Stimulated activated naive CD8-positive, alpha-beta T cell treated with anti-CD3 and anti-CD28 coated beads, Interleukin-15, amount 100 ng/mL, for 72 hours (primary cell): ENCODE results near the gene ERN1.

Experiments used
- ATAC-seq: fragments of 150-1000 bp; cut with Tn5 transposase; 2 replicates; pipeline ENCODE4 v1.10.0; 2021; ENCODE audit warnings: mild to moderate bottlenecking, moderate library complexity
- DNase-seq, 2 donors: peaks; one replicate each; pipeline ENCODE4 v3.0.0; 2021 to 2022
- H3K27ac Mint-ChIP-seq, 2 donors: one replicate each; pipeline ENCODE4 v1.8.0; 2022; ENCODE audit warnings: mild to moderate bottlenecking in 2 of 2, mixed read lengths in 2 of 2, moderate library complexity in 2 of 2
- H3K27me3 Mint-ChIP-seq: one replicate; pipeline ENCODE4 v1.8.0; 2022; ENCODE audit warnings: mixed read lengths
- H3K4me1 Mint-ChIP-seq: one replicate; pipeline ENCODE4 v1.8.0; 2022; ENCODE audit warnings: mild to moderate bottlenecking, mixed read lengths
- H3K4me3 Mint-ChIP-seq, 2 donors: one replicate each; pipeline ENCODE4 v1.8.0; 2022; ENCODE audit warnings: mild to moderate bottlenecking in 2 of 2, mixed read lengths in 2 of 2, moderate library complexity in 1 of 2
- H3K9me3 Mint-ChIP-seq, 2 donors: one replicate each; pipeline ENCODE4 v1.8.0; 2022; ENCODE audit warnings: mixed read lengths in 2 of 2

Gene ERN1

DNA sequence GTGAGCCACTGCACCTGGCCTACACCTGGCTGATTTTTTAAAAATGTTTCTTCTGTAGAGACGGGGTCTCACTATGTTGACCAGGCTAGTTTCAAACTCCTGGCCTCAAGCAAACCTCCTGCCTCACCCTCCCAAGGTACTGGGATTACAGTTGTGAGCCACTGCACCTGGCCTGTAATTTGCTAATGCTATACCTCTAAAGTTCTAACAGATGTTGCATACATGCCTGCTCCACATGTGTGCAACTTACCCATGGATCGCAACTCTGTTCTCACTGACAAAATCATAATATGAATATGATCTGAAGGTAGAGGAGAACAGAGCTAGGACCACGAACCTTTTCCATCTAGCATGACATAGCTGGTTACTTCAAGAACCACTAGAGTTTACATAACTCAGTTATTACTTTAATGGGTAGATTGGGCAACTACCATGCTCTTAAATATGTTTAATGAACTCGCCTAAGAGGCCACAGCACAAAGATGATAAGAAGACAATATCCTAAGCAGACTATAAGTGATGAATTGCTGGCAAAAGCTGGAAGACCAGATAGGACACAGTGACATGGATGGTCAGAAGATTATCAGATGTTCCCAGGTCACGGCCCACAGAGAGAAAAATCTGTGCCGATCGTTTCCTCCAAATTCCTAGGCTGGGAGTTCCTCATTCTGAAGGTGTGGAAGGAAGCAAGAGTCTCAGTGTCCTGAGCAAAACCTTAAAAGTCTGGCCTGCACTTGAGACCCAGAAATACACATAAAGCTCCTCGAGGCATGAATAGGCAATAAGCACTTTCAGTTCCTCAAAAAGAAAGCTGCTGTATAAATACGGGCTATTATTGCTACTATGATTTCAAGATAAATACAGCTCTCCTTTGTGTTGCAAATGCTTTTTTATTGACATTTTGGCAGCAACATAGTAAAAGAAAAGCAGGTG is 55.9 kb downstream of the ERN1 start:
- ATAC-seq (no peak), DNase-seq (no peak)
- no peaks in the 10 kb centered on the region for H3K27me3 Mint-ChIP-seq
- no peak overlapping the region for H3K27ac Mint-ChIP-seq
- peaks cover 18% of the 10 kb centered on the region for H3K4me1 Mint-ChIP-seq
- peaks cover 7 to 14% of the 10 kb centered on the region in 2 donors for H3K9me3 Mint-ChIP-seq
- no peak overlapping the region for H3K4me3 Mint-ChIP-seq

DNA sequence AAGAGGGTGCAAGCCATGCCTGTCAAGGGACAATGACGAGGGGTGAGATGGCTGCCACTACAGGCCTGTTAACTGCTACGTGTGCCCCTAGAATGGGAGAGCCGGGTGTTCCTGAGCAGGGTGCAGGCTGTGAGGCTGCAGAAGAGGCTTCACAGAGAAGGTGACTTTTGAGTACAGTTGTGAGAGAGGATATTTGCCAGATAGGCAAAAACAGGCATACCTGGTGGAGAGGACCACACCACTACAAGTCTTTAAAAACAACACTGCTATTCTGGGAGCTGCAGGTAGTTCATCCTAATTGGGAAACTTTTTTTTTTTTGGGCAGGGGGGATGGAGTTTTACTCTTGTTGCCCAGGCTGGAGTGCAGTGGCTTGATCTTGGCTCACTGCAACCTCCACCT is 58.8 kb downstream of the ERN1 start:
- Mint-ChIP-seq H3K27me3 (no peaks in the 10 kb centered on the region), H3K4me1 (peaks cover 27% of the 10 kb centered on the region), H3K4me3 (no peak overlapping the region), H3K27ac (peak overlapping the region in 1 of 2 donors; percentile 32), H3K9me3 (peaks cover 15 to 19% of the 10 kb centered on the region in 2 donors)
- ATAC-seq (no peak), DNase-seq (no peak)

- no peak overlapping the region for H3K27ac Mint-ChIP-seq
- no peak for ATAC-seq
- no peak overlapping the region for H3K4me3 Mint-ChIP-seq
These were observed 59.7 kb downstream of the ERN1 start for GRCh38 chr17:64070213-64070612.

DNA sequence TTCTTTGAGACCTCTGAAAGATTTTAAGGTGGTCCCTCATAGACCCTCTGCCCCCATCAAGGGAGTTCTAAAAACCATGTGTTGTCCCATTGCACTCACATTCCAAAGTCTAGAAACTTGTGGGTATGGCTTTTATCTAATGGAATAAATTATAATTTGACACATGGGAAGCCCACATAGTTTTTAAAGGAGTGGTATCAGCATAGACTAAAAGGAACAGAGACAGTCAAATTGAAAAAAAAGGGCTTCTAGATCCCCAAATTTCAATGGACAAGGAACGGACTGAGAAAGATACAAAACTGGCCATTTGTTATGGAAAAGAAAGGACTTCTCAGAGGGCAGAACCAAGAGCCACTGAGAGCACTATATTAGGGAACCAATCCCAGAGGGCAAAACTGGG is 60.8 kb downstream of the ERN1 start:
- Mint-ChIP-seq H3K27ac (no peak overlapping the region), H3K27me3 (no peaks in the 10 kb centered on the region), H3K9me3 (peaks cover 15 to 19% of the 10 kb centered on the region in 2 donors), H3K4me1 (peaks cover 31% of the 10 kb centered on the region), H3K4me3 (no peak overlapping the region)
- no peak for DNase-seq
- no peak for ATAC-seq

More at GRCh38 chr17:64070213-64070612, 59.7 kb downstream of the ERN1 start:
- DNase-seq = no peak
- Mint-ChIP-seq H3K4me1 (peaks cover 24% of the 10 kb centered on the region), H3K9me3 (peaks cover 15 to 19% of the 10 kb centered on the region in 2 donors), H3K27me3 (no peaks in the 10 kb centered on the region)

DNA sequence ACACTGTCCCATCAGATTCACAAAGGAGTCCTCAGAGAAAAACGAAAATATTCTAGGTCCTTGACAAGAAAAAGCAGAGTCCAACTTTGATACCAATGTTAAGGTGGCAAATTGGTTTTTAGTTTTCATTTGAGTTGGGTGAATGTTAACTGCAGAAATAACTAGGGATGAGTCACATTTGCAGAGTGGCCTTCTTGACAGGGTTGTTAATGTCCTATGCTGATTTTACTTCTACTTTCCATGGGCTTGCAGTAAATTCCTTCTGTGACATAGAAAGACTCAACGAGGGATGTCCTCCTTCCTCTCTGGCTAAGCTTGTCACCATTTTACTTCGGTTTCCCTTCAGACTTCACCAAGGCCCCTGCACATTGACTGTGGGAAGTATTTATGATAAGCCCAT is 62.3 kb downstream of the ERN1 start:
- H3K4me3 Mint-ChIP-seq = no peak overlapping the region
- ATAC-seq (no peak), DNase-seq (no peak)
- no peaks in the 10 kb centered on the region for H3K27me3 Mint-ChIP-seq
- peaks cover 46% of the 10 kb centered on the region for H3K4me1 Mint-ChIP-seq
- H3K9me3 Mint-ChIP-seq = peaks cover 15 to 19% of the 10 kb centered on the region in 2 donors
- H3K27ac Mint-ChIP-seq = peak overlapping the region in 1 of 2 donors; percentile 68

GRCh38 chr17:64066716-64067115 is 63.2 kb downstream of the ERN1 start:
- ATAC-seq = no peak
- peak overlapping the region in 1 of 2 donors; percentile 19 for H3K27ac Mint-ChIP-seq
- H3K27me3 Mint-ChIP-seq = no peaks in the 10 kb centered on the region
- DNase-seq = no peak
- peaks cover 15 to 19% of the 10 kb centered on the region in 2 donors for H3K9me3 Mint-ChIP-seq
- H3K4me3 Mint-ChIP-seq = peak overlapping the region in 1 of 2 donors; percentile 61
- peaks cover 53% of the 10 kb centered on the region for H3K4me1 Mint-ChIP-seq

DNA sequence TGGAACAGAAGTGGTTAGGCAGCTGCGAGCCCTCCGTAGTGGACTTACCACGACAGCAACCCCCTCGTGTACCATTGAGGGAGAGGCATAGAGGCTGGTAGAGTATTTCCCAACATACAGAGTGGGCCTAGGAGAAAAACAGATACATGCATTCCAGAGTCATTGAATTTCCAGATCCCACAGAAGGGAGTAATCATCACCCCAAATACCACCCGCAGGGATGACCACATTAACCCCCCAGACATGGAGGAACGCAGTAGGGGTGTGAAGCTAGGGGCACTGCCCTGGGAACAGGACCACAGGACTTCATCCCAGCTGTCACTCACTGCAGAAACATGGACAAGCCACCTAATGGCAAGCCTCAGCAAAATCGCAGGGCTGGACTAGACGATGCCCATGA is 64.8 kb downstream of the ERN1 start:
- H3K4me3 Mint-ChIP-seq = no peak overlapping the region
- no peak overlapping the region for H3K27ac Mint-ChIP-seq
- peaks cover 12 to 15% of the 10 kb centered on the region in 2 donors for H3K9me3 Mint-ChIP-seq
- peaks cover 69% of the 10 kb centered on the region for H3K4me1 Mint-ChIP-seq
- H3K27me3 Mint-ChIP-seq = no peaks in the 10 kb centered on the region
- DNase-seq (no peak), ATAC-seq (no peak)

DNA sequence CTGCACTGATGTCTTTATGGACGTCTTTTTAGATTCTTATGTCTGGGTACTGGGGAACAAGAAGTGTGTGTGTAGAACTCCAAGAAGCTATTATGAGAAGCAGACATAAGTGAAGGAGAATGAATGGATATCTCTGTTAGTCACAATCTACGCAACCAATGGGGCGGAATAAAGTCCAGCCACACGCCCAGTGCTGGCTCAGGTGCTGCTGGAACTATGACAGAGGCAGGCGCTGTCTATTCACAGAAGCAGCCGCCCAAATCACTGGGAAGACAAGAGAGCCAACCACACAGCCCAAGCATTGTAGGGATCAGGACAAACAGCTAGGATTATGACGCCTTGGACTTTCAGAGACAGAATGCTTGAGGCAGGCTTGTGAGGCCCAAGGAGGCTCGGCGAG is 65.6 kb downstream of the ERN1 start:
- no peak for DNase-seq
- Mint-ChIP-seq H3K27ac (no peak overlapping the region), H3K27me3 (no peaks in the 10 kb centered on the region), H3K4me1 (peaks cover 77% of the 10 kb centered on the region), H3K9me3 (peaks cover 4 to 7% of the 10 kb centered on the region in 2 donors), H3K4me3 (no peak overlapping the region)
- no peak for ATAC-seq

DNA sequence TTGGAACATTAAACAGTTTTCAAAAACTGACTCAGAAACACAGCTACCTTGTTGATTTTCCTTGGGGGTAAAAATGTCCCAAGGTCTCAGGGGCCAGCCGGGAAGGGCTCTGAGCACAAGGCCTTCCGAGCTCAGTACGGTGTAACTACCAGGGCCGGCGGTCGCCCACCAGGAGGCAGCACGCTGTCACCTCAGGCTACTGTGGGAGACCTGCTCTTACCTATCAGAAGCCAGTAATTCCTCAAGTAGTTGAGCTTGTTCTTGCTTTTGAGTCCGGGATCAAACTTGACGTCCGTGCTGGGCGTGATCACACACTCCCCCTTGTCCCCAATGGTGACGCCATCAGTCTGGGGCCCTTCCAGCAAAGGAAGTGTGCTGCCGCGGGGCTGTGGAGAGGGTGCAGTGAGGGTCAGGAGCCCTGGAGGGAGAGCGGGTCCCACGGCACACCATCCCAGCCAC is 66.1 kb downstream of the ERN1 start:
- Mint-ChIP-seq H3K4me3 (peak overlapping the region in 1 of 2 donors; percentile 28), H3K27me3 (no peaks in the 10 kb centered on the region), H3K27ac (peak overlapping the region in 1 of 2 donors; percentile 59), H3K4me1 (peaks cover 79% of the 10 kb centered on the region), H3K9me3 (peaks cover 4 to 6% of the 10 kb centered on the region in 2 donors)
- ATAC-seq (peak; percentile 59), DNase-seq (peak; percentile 28 to 40)

DNA sequence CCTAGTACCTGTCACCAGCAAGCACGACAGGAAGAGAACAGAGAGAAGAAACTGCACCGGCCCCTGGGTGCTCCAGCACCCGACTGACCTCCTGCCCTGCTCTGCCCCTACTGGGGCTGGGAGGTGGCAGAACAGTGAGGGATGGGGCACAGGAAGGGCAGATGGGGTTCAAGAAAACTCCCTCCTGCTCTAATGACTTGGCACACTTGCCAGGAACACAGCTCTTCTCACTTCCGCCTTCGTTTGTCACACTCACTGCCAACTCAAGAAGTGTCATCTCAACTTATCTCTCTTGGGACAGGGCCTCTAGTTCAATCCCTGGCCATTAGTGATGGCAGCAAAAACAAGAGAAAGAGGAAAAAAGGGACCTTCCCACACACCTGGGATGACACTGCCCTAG is 66.9 kb downstream of the ERN1 start:
- ATAC-seq (no peak), DNase-seq (no peak)
- Mint-ChIP-seq H3K4me3 (no peak overlapping the region), H3K27me3 (no peaks in the 10 kb centered on the region), H3K9me3 (no peaks in the 10 kb centered on the region), H3K27ac (peak overlapping the region; percentile 4 to 55), H3K4me1 (peaks cover 83% of the 10 kb centered on the region)

DNA sequence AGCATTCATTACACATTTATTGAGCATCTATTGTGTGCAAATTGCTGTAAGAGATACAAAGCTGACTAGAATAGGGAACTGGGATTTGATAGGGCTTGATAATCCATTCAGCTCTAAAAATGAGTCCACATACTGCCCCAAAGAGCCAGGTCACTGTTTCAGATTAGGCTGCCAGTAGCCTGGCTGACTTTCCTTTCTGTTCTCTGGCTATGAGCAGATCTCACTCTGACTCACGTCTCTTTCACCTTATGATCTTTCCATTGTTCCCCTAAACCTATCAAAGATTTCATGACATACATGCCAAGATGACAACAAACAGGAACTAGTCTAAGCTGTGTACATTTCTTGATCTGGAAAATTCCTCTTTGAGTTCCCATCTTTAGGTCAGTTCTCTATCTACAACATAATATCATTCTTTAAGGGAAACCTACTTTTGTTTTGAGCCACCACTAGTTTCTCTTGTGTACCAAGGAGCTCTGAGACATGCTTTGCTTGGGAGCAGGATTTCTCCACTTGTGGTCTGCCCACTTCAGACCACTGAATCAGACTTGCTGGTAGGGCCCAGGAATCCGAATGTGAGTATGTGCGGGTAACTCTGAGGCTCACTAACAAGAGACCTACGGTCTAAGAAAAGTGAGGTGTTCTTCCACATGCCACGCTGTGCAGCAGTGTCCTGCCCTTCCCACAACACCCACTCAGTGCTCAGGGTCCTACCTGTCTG is 68.6 kb downstream of the ERN1 start:
- Mint-ChIP-seq H3K27me3 (no peaks in the 10 kb centered on the region), H3K27ac (peak overlapping the region; percentile 1 to 82), H3K4me1 (peaks cover 74% of the 10 kb centered on the region), H3K4me3 (peak overlapping the region in 1 of 2 donors; percentile 36), H3K9me3 (no peaks in the 10 kb centered on the region)
- peak in 1 of 2 donors; percentile 49 for DNase-seq
- ATAC-seq = peak; percentile 93

DNA sequence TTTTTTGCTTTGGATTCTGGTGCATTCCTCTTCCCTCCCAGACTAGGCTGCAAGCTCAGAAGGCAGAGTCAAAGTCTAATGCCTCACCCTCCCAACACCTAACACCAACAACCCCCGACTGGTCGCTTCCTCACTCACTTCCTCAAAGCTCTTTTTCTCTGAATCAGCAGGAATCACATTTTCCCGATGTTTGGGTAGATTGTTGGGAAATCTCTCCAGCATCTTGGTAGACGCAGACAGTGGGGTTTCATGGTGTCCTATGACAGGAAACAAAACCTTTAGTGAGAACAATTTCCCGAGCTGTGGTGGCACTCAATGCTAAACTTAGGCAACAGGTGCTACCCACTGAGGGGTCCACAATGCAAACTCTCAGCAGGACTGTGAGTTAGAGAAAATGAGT is 69.6 kb downstream of the ERN1 start:
- no peak overlapping the region for H3K27ac Mint-ChIP-seq
- no peak for DNase-seq
- H3K4me1 Mint-ChIP-seq = peaks cover 74% of the 10 kb centered on the region
- peak overlapping the region in 1 of 2 donors; percentile 36 for H3K4me3 Mint-ChIP-seq
- no peak for ATAC-seq
- no peaks in the 10 kb centered on the region for H3K27me3 Mint-ChIP-seq
- H3K9me3 Mint-ChIP-seq = no peaks in the 10 kb centered on the region

- Mint-ChIP-seq H3K4me1 (peaks cover 73% of the 10 kb centered on the region), H3K9me3 (no peaks in the 10 kb centered on the region), H3K27me3 (no peaks in the 10 kb centered on the region), H3K4me3 (peak overlapping the region in 1 of 2 donors; percentile 36), H3K27ac (peak overlapping the region in 1 of 2 donors; percentile 27)
- no peak for ATAC-seq
- no peak for DNase-seq
These were observed 70.2 kb downstream of the ERN1 start for GRCh38 chr17:64059756-64060155.

DNA sequence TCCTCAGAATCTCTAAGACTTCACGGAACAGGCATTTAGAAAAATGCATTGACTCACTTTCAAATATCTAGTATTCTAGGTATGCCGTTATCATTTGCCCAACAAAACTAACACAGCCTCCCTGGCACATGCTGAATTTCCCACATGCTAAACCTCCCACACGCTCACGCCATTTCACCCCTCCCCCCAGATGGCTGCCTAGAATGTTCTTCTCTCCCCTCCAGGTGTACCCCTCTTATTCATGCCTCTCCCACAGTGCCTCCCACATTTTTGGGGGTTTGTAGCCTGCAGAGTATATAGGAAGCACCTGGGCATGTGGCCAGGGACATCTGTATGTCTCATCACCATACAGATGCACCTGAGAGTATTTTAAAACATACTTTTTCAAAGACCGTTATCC is 71.3 kb downstream of the ERN1 start:
- Mint-ChIP-seq H3K27ac (peak overlapping the region in 1 of 2 donors; percentile 11), H3K4me3 (no peak overlapping the region), H3K4me1 (peaks cover 61% of the 10 kb centered on the region), H3K9me3 (no peaks in the 10 kb centered on the region), H3K27me3 (no peaks in the 10 kb centered on the region)
- ATAC-seq = no peak
- no peak for DNase-seq

- ATAC-seq (no peak), DNase-seq (no peak)
- no peaks in the 10 kb centered on the region for H3K9me3 Mint-ChIP-seq
- no peaks in the 10 kb centered on the region for H3K27me3 Mint-ChIP-seq
- peaks cover 53% of the 10 kb centered on the region for H3K4me1 Mint-ChIP-seq
- no peak overlapping the region for H3K4me3 Mint-ChIP-seq
- no peak overlapping the region for H3K27ac Mint-ChIP-seq
These were observed 72.2 kb downstream of the ERN1 start for GRCh38 chr17:64057701-64058263.
